Peyer's patch (tissue), 4 donors: ENCODE measurements around the gene EFNA2.

ENCODE experiments used
- CTCF ChIP-seq, 6 experiments: fragments of 450-650 bp in 4 of 6; fragments of 200-600 bp in 2 of 6; sonication (generic) in 1 of 6; IDR thresholded peaks; one replicate each; pipeline ENCODE4 v1.5.1; 2017 to 2019; ENCODE audit warnings: antibody characterized with exemption in 6 of 6, mild to moderate bottlenecking in 3 of 6, moderate library complexity in 1 of 6
- POLR2A ChIP-seq, 2 donors: fragments of 450-650 bp; IDR thresholded peaks; one replicate each; pipeline ENCODE4 v1.5.1; 2017; ENCODE audit warnings: antibody characterized with exemption in 2 of 2, mild to moderate bottlenecking in 2 of 2, moderate library complexity in 2 of 2

GRCh38 chr19:1264801-1265614 lies 20.7 kb upstream of the EFNA2 start:
- no peak for TF ChIP-seq CTCF (IDR thresholded peaks at IDR 0.05)
- peak in 1 of 2 donors; percentile 25 for TF ChIP-seq POLR2A (IDR thresholded peaks at IDR 0.05)
